Colonic mucosa (tissue), 4 donors: ENCODE measurements around the gene NOP16. TPM values are rescaled to one million over a fixed set of nuclear protein-coding genes. Genes with fewer than 3 reads are reported as not detected.
A peak's percentile ranks its signal among the peaks of the same experiment; 100 is the strongest.

Source experiments
- DNase-seq: peaks from one replicate; pipeline ENCODE4 v3.0.0-alpha.2; 2020
- H3K27ac ChIP-seq: fragments of 200-600 bp; one replicate; pipeline ENCODE4 v1.8.0; 2021
- H3K27me3 ChIP-seq: fragments of 200-600 bp; one replicate; pipeline ENCODE4 v1.8.0; 2021
- H3K36me3 ChIP-seq: fragments of 200-600 bp; one replicate; pipeline ENCODE4 v1.8.0; 2021
- H3K4me1 ChIP-seq: fragments of 200-600 bp; one replicate; pipeline ENCODE4 v1.8.0; 2021; ENCODE audit warnings: mild to moderate bottlenecking
- H3K4me3 ChIP-seq: fragments of 200-600 bp; one replicate; pipeline ENCODE4 v1.8.0; 2021
- H3K9ac ChIP-seq, 2 donors: one replicate each; pipeline ENCODE4 v1.7.0; 2013; ENCODE audit warnings: control low read depth in 2 of 2, low read depth in 2 of 2, low read length in 2 of 2
- H3K9me3 ChIP-seq: fragments of 200-600 bp; one replicate; pipeline ENCODE4 v1.8.0; 2021
- intact Hi-C: fragments of 100-400 bp; cut with DNase I; formaldehyde crosslinking; loops from one replicate; pipeline ENCODE4 v1.14.1; 2022
- total RNA-seq, 2 donors: library from RNA; stranded (reverse); fragmentation: NEBNext Ultra II Directional in 1 of 2; extraction: Animal tissue kit (Norgen Biotek cat#: 25700) in 1 of 2; gene quantifications; one replicate each; pipeline ENCODE4 v1.2.1, GENCODE V29; 2021
- TF ChIP-seq, protein P1 (sequence below): fragments of 200-600 bp; IDR thresholded peaks from one replicate; pipeline ENCODE4 v1.8.0; 2022; ENCODE audit warnings: antibody characterized with exemption, mild to moderate bottlenecking
- donor health status: healthy.
- donor health status: DM: no; HTN: no; CAD: no.
- donor health status: DM: no; HTN: no; CAD: no.

NOP16 gene
- total RNA-seq, 2 donors from 2014 or later, result 17.1 to 45.7 TPM

DNA sequence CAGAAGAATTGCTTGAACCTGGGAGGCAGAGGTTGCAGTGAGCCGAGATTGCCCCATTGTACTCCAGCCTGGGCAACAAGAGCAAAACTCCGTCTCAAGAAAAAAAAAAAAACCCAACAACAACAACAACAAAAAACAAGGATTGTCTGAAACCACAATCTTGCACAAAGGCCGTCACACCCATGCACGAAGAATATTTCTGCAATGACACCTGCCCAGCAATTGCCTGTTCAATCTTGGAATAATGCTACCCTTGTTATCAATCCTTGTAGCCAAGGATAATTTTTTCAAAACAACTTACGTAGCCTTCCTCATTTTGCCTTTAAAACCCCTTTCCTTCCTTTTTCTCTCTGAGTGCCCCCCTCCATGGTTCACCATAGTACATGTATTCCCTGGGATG is 31.7 kb upstream of the NOP16 start:
- intact Hi-C loops, result no loop called here
- TF ChIP-seq, protein P1, sequence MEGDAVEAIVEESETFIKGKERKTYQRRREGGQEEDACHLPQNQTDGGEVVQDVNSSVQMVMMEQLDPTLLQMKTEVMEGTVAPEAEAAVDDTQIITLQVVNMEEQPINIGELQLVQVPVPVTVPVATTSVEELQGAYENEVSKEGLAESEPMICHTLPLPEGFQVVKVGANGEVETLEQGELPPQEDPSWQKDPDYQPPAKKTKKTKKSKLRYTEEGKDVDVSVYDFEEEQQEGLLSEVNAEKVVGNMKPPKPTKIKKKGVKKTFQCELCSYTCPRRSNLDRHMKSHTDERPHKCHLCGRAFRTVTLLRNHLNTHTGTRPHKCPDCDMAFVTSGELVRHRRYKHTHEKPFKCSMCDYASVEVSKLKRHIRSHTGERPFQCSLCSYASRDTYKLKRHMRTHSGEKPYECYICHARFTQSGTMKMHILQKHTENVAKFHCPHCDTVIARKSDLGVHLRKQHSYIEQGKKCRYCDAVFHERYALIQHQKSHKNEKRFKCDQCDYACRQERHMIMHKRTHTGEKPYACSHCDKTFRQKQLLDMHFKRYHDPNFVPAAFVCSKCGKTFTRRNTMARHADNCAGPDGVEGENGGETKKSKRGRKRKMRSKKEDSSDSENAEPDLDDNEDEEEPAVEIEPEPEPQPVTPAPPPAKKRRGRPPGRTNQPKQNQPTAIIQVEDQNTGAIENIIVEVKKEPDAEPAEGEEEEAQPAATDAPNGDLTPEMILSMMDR, result no peak
- DNase-seq, result no peak

DNA sequence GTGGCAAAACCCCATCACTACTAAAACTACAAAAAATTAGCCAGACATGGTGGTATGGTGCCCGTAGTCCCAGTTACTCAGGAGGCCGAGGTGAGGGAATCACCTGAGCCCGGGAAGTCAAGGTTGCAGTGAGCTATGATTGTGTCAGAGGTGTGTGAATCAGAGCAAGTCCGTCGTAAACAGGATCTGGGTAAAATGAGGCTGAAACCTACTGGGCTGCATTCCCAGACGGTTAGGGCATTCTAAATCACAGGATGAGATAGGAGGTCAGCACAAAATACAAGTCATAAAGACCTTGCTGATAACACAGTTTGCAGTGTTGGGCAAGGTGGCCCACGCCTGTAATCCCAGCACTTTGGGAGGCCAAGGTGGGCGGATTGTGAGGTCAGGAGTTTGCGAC is 29.9 kb upstream of the NOP16 start:
- Histone ChIP-seq H3K4me1 (no peaks in the 10 kb centered on the region), H3K9me3 (no peaks in the 10 kb centered on the region), H3K27ac (no peak overlapping the region), H3K9ac (no peak overlapping the region), H3K36me3 (no peaks in the 10 kb centered on the region), H3K27me3 (no peaks in the 10 kb centered on the region), H3K4me3 (no peak overlapping the region)
- DNase-seq, result no peak
- TF ChIP-seq, protein P1, result no peak
- intact Hi-C loops, result loop anchor here (10.0 kb wide), 1 partner anchor 117 kb away; the partner anchor contains the start of gene RNF44

More for the DNA sequence above, 31.7 kb upstream of the NOP16 start:
- H3K4me1 ChIP-seq, result no peaks in the 10 kb centered on the region
- no peaks in the 10 kb centered on the region for H3K9me3 ChIP-seq
- H3K36me3 ChIP-seq, result no peaks in the 10 kb centered on the region
- H3K4me3 ChIP-seq, result no peak overlapping the region
- H3K27me3 ChIP-seq, result no peaks in the 10 kb centered on the region
- H3K9ac ChIP-seq, result no peak overlapping the region
- no peak overlapping the region for H3K27ac ChIP-seq

- peak overlapping the region; percentile 6 for H3K4me3 ChIP-seq
- peak overlapping the region; percentile 49 for H3K27ac ChIP-seq
- TF ChIP-seq, protein P1, result no peak
- H3K36me3 ChIP-seq, result no peaks in the 10 kb centered on the region
- intact Hi-C loops, result loop anchor here (10.0 kb wide), 1 partner anchor 118 kb away; the partner anchor contains the start of gene RNF44
- no peaks in the 10 kb centered on the region for H3K4me1 ChIP-seq
- H3K27me3 ChIP-seq, result no peaks in the 10 kb centered on the region
- peak overlapping the region; percentile 52 to 70 for H3K9ac ChIP-seq
- DNase-seq, result no peak
- H3K9me3 ChIP-seq, result no peaks in the 10 kb centered on the region
These were observed 28.6 kb upstream of the NOP16 start for GRCh38 chr5:176416965-176417364.

GRCh38 chr5:176415952-176416924 is 27.8 kb upstream of the NOP16 start, which contains the start of gene CLTB:
Gene CLTB (minus strand): TSS chr5:176416539. CDS start chr5:176416363, 176 bp downstream.
- peak; percentile 91 for DNase-seq
- Histone ChIP-seq H3K4me1 (no peaks in the 10 kb centered on the region), H3K4me3 (peak within 1 kb of the TSS; percentile 97), H3K36me3 (no peaks in the 10 kb centered on the region), H3K9me3 (no peaks in the 10 kb centered on the region), H3K27ac (peak within 1 kb of the TSS; percentile 91), H3K9ac (peak within 1 kb of the TSS; percentile 93 to 99), H3K27me3 (no peaks in the 10 kb centered on the region)
- intact Hi-C loops, result loop anchor here (10.0 kb wide), 1 partner anchor 119 kb away; the partner anchor contains the start of gene RNF44
- TF ChIP-seq, protein P1, result peak; percentile 51

DNA sequence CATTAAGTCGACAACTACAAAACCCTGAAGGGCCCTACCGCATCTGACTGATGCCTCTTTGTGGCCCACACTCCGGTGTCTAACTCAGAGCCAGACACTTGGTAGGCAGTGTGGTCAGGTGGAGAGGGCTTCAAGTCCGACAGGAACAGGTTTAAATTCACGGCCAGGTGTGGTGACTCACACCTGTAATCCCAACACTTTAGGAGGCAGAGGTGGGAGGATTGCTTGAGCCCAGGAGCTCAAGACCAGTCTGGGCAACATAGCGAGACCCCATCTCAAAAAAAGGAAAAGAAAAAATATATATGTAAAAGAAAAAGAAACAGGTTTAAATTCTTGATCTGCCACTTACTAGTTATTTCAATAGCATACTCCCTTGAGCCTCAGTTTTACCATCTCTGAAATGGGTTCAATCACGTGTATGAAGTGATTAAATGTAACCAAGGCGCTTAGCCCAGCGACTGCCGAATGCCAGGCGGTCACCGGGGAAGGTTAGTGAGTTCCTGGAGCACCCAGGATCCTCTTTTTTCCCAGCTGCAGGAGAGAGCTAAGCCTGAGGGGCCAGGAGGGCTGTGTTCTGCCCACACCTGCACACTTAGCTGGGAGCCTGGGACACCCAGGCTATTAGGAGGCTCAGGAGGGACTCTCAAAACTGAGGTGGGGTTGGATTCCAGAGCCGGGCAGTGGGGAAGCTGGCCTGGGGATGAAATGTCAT is 27.0 kb upstream of the NOP16 start:
- peak overlapping the region; percentile 93 to 99 for H3K9ac ChIP-seq
- H3K27me3 ChIP-seq, result no peaks in the 10 kb centered on the region
- H3K27ac ChIP-seq, result peak overlapping the region; percentile 91
- TF ChIP-seq, protein P1, result no peak
- no peaks in the 10 kb centered on the region for H3K4me1 ChIP-seq
- H3K36me3 ChIP-seq, result no peaks in the 10 kb centered on the region
- peak overlapping the region; percentile 97 for H3K4me3 ChIP-seq
- no peak for DNase-seq
- intact Hi-C loops, result loop anchor here (10.0 kb wide), 1 partner anchor 119 kb away; the partner anchor contains the start of gene RNF44
- no peaks in the 10 kb centered on the region for H3K9me3 ChIP-seq
